NCI-H526 treated with DMSO at 0.1 percent for 48 hours (cell line): ENCODE measurements around the gene PROSER3.
"Not testable (repeated sequence)": the region's sequence is repeated elsewhere in the genome, so short reads cannot be mapped to it uniquely, and the experiment has no call there.

ENCODE experiments used
- DNase-seq: peaks from one replicate; lab custom pipeline; 2025; lab: John Stamatoyannopoulos, UW

Gene PROSER3

DNA sequence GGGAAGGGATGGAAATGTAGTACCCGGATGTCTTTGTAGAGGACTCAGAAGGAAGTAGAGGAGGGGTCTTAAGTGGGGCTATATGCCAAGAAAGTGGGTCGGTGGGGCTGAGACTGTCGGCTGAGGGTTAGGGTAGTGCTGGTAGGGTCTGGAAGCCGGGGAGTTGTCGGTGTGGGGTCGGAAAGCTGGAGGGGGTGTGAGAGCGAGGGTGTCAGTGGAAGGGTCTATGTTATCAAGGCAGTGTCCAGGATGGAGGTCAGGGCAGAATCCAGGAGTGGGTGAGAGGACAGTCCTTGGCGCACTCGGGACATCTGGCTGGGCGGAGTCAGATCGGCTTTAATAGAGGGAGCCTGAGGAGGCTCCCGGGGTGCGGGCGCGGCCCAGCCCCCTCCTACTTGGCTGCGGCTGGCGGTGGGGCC, 2.8 kb upstream of the PROSER3 start:
- no peak for DNase-seq

DNA sequence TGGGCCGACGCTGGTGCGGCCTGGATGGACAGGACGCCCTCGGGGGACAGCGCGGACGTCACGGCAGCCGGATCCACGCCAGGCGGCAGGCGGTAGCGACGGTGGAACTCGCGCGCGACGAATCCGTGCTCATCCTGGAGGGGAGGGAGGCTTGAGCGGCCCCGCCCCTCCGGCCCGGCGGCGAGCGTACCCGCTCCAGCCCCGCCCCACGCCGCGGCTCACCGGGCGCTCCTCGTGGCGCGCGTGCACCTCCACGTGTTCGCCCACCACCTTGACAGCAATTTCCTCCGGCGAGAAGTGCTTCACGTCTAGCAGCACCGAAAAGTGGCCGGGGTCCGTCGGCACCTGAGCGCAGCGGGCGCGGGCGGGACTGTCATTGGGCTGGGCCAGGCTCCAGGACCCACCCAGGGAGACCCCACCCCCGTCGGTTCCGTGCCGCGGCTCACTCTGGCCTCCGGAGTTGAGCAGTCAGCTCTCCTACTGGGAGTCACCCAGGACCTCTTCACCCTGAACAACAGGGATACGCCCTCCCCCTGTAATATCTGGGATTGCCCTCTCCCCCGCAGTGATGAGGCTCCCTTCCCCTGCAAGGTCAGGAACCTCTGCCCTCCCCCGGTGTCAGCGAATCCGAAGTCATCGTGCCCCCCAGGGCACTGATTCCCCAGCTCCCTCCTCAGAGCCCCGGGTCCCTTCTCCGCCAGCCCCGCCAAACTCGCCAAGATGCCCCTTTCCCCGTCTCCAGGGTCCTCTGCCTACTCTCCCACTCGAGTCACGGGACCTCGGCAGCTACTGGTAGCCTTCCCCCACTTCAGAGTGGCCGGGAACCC, 2.2 kb upstream of the PROSER3 start:
- DNase-seq, result no peak

DNA sequence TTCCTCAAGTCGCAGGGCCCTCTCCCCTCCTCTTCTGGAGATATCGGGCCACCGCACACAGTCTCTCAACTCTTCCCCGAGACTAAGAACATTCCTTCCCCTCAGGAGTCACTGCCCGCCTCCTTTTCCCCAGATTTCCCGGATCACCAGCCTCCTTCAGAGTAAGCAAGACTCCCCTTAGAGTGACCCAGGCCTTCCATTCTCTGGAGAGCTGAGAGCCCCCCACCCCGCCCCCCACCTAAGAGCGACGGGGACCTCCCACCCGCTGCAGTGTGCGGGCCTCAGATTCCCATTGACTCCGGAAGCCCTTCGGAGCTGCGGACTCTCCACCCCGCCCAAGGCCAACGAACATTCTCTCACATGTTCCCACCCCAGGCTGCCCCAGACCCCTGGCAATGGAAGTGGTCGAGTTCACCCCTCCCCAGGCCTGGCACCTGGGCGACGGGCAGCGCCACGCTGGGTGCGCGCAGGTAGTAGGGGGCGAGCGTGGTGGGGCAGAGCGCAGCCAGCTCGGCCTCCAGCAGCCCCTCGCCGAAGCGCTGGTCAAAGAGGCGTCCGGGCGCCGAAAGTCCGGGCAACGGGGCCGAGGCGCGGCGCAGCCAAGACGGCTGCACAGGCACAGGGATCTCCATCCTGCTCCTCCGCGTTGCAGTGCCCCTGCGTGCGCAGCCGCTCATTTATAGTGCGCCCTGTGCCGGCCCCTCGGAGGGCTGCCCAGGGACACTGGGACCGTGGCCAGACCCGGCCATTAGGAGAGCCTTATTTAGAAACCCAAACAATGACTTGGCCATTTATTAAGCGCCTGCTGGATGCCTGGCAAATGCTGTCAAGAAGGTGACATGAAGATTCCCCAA, 1.4 kb upstream of the PROSER3 start, which contains the start of gene HSPB6:
Gene HSPB6, minus strand, starts transcription at position 653 of the 854 bp plus-strand sequence. Its CDS starts 21 bp downstream, at position 632.
- no peak for DNase-seq

DNA sequence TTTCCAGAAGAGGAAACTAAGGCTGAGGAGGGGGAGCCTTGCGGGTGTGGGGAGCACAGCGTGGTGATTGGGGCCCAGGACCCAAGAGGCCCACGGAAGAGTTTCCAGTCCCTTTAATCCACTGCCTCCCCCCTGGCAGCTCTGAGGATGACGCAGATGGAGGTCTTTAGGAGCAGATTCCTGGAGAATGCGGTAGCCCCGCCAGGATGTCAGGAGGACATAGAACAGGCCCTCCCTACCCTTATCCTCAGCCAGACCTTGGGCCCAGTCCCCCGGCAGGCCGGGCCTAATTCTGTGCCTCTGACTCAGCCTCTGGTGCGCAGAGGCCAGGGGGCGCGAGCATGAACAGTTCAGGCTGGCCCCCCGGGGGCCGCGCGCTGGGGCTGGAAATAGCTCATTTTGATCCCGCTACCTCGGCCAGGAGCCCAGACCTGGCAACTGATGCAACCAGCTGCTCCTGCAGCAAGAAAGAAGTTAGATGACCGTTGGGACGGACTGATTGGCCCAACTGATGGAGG, 686 bp upstream of the PROSER3 start:
- no peak for DNase-seq

DNA sequence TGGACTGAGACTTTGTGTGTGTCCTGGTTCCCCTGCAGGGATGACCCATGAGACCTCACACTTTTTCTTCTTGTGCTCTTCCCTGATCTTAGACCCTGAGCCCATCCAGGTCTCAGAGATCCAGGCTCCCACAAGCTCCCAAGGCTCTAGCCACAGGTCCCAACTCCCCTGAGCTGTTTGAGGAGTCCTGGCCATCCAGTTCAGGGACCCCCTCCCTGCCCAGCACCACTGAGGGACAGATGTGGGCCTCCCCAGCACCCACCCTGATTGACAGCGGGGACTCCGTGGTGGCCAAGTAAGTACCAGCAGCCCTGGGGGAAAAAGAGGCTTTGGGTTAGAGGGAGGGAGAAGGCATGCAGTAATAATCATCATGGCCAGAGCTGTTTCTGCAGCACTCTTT, 1.7 kb downstream of the PROSER3 start:
- DNase-seq, result no peak

DNA sequence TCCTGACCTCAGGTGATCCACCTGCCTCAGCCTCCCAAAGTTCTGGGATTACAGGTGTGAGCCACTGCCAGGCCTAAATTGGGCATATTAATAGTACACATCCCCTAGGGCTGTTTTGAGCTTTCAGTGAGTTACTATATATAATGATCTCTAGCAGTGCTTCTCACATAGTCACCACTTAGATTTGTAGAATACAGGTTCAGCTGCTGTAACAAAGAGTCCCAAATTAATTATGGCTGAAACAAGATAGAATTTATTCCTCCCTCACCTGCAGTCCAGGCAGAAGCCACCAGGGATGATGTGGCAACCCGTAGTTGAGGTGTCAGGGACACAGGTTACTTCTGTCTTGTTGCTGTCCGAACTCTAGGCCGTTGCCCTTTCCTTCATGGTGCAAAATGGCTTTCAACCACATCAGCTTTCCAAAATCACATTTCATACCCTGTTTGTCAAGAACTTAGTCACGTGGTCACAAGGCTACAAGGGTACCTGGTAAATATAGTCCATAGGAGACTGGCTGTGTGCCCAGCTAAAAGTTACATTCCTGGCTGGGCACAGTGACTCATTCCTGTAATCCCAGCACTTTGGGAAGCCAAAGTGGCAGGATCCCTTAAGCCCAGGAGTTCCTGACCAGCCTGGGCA, 2.9 kb downstream of the PROSER3 start:
- DNase-seq, result no peak

DNA sequence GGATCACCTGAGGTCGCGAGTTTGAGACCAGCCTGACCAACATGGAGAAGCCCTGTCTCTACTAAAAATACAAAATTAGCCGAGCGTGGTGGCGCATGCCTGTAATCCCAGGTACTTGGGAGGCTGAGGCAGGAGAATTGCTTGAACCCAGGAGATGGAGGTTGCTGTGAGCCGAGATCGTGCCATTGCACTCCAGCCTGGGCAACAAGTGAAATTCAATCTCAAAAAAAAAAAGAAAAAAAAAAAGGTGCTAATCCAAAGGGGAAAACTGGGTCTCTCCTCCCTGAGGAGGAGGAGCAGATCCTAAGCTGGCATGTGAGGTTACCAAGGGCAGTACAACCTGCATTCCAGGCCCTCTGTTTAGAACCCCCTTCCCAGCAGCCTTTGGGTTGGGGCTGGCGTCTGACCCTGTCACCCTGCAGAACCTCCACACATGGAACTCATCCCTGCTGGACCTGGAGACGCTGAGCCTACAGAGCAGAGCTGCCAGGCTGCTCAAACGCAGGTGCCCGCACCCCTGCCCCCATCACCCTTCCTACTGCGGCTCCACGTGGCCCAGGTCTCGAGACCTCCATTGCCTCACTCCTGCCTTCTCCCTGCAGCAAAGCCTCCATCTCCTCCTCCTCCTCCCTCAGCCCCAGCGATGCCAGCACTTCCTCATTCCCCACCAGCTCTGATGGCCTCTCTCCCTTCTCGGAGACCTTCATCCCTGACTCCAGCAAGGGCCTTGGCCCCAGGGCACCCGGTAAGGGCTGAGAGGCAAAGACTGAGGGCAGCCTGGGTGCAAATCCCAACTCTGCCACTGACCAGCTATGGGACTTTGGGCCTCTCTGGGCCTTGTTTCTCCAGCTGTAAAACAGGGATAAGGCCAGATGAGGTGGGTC, 6.7 kb downstream of the PROSER3 start:
- no peak for DNase-seq

DNA sequence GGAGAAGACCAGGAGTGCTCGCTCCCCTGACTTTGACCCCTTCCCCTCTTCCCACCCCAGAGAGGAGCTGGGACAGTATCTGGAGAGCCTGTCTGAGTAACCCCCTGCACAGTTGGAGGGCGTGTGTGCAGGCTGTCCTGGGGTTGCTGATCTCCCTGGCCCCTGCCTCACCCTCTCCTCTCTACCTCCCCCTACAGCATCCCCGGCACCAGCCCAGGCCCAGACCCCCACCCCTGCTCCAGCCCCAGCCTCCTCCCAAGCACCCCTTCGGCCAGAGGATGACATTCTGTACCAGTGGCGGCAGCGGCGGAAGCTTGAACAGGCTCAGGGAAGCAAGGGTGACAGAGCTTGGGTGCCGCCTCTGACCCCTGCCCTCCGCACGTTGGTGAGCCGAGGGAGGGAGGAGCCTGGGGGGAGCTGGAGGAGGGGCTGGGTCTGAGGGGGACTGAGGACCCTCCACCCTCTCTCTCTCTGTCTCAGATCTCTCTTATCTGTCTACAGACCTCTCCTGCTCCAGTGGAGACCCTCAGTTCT, 8.7 kb downstream of the PROSER3 start:
- DNase-seq, result no peak

DNA sequence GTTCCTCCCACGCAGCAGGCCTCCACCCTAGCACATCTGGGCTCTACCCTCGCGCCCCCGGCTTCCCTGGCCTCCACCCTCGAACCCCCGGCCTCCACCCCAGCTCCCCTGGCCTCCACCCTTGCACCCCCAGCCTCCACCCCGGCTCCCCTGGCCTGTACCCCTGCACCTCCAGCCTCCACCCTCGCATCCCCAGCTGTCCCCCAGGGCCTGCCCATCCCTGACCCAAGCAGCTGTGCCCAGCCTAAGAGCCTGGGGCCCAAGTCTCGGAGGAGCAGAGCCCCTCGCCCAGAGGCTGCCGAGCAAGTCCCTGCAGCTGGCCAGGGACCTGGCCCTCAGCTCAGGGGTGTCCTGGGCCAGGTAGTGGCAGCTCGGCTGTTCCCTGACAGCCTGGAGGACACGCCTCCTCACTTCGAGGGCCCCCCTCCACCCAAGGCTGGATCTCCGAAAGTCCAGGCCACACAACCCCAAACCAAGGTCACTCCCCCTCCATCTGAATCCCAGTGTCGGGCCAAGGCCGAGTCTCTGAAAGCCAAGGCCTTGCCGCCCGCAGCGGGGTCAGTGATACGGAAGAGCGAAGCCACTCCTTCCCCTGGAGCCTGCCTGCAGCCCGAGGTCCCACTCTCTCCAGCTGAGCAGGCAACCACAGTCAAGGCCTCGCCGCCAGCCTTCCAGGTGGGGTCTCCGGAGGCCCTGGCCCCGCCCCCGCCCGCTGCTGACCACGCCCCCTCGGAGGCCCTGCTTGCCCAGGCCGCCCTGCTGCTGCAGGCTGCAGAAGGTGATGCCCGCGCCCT, 9.5 kb downstream of the PROSER3 start:
- peak; percentile 31 for DNase-seq

DNA sequence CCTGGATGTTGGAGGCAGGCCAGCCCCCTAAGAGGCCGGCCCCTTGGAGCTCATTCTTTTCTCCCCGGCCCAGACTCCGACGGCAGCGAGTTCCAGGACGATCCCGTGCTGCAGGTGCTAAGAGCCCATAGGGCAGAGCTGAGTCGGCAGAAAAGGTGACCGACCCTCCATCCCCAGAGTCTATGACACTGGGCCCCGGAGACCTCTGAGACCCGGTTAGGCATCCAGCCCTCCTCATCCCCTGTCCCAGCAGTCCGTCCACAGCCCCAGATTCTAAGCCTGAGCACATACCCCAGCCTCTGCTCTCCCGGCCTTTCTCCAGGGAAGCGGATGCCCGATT, 10.1 kb downstream of the PROSER3 start:
- DNase-seq, result no peak

DNA sequence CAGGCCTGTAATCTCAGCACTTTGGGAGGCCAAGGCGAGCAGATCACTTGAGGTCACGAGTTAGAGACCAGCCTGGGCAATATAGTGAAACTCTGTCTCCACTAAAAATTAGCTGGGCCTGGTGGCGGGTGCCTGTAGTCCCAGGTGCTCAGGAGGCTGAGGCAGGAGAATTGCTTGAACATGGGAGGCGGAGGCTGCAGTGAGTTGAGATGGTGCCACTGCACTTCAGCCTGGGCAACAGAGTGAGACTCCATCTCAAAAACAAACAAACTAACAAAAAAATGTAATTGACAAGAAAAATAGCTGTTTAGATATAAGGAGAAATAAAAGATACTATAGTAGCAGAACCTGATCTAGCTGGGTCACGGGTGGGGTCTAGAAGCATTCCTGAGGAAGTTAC, 14.4 kb downstream of the PROSER3 start:
- DNase-seq, result not testable (repeated sequence)

DNA sequence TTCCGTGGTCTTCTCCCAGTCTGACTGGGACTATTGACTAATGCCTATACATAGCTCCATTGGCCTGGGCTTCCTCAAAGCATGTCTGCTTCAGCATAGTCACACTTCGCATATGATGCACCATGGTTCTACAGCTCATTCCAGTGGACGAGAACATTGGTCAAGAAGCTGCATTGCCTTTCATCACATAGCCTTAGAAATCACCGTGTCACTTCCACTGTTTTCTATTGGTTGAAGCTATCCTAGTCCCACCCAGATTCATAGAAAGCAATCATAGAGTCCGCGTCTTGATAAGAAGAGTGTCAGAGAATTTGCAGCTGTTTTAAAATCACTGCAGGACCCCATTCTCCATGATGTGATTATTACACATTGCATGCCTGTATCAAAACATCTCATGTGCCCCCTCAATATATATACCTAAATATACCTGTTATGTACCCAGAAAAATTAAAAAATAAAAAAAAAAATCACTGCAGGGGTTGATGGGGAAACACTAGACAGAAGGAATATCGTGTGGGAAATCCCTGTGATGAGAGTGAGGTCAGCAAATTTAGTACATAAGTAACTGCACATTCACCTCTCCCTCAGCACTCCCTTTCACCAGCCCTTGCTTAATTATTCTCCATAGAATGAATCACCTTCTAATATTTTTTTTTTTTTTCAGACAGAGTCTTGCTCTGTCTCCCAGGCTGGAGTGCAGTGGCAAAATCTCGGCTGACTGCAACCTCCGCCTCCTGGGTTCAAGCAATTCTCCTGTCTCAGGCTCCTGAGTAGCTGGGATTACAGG, 15.2 kb downstream of the PROSER3 start:
- DNase-seq, result no peak

DNA sequence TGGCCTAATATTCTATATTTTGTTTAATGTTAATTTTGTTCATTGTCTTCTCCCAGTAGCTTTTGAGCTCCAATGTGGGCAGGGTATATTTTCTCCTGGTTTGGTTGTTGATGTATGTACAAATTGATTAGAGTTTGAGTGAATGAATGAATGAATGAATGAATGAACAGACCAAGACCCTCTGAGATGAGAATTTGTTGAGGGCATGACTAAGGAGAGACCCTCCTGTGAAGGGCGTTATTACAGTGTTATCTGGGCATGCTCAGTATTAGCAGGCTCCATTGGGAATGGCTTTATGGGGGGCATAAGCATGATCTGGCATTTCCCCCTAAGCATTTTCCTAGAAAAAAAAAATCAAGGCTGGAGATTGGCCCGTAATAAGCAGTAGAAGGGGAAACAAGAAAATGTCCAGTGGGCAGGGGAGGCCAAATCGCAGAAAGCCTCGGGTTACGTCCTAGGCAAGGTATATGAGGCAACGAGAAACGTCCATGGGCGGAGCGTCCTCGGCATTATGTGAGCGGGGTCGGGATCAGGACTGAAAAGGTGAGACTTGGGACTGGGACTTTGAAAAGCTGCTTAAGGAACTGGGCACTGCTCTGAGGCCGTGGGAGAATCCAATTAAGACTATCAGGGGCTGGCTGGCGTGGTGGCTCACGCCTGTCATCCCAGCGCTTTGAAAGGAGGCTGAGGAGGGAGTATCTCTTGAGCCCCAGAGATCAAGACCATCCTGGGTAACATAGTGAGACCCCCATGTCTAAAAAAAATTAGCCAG, 16.5 kb downstream of the PROSER3 start:
- DNase-seq, result peak; percentile 36

DNA sequence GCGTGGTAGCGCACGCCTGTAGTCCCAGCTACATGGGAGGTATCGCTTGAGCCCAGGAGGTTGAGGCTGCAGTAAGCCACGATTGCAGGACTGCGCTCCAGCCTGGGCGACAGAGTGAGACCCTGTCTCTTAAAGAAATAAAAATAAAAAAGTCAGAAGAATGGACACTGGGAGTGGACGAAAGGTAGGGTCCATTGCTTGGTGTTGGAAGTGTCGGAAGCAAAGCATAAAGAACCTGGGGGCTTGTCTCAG, 17.0 kb downstream of the PROSER3 start:
- no peak for DNase-seq

DNA sequence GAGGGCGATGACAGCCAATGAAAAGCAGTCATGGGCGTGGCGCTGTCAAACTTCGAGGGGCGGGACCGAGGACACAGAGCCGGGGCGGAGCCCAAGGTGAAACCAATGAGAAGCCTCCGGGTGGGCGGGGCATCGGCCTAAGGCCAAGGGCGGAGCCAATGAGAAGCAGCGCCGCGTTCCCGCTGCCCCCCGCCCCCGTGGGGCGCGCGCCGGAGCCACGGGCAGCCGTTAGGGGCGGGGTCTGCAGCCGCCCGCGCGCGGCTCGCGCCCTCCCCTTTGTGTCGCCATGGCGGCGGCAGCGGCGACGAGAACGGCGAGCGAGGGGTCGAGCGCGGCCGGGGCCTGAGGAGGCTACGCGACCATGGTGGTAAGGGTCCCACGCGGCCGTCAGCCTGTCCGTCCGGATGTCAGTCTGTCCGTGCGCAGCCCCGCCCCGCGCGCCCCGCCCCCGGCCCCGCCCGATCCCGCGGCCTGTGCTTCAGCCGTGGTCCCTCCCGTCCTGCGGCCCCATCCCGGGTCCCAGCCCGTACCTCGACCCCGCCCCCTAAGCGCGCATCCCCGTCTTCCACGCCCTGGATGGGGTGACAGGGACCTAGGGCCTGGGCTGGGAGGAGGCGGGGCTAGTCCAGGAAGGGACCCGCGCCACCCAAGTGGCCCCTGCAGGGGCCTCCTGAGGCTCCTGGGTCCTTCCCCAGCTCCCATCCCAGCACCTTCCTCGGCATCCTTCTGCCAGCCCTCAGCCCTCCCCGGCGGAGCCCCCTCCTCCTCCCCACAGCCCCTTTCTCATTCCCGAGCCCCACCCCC, 17.5 kb downstream of the PROSER3 start, which contains the start of gene ARHGAP33:
Gene ARHGAP33, plus strand, starts transcription at position 267 of the 804 bp plus-strand sequence. Its CDS starts 95 bp downstream, at position 362.
- DNase-seq, result peak; percentile 98

DNA sequence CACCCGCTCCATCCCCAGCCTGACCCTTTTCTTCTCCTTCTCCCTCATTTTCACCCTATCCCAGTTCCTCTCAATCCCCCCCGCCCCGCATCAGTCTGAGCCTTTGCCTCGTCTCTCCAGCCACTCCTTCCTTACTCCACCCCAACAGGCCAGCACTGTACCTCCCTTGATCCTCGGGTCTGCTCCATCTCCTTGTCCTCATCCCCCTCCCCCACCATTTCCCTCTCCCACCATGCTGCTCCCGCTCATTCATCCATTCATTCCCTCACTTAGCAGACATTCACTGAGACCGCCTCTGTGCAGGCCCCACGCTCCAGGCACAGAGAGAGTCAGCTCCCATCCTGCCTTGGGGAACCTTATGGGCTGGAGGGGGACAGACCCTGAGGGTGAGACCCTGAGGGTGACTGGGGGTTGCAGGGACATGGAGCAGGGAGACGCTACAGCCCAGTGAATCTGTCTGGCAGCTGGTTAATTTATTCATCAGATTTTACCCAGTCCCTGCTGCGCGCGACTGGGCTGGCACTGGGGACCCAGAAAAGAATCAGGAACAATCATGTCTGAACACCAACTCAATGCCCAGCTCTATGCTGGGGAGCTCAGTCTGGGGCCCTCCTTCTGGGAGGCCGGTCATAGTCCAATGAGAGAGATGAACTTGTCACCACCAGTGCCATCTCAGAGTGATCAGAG, 18.3 kb downstream of the PROSER3 start:
- no peak for DNase-seq

DNA sequence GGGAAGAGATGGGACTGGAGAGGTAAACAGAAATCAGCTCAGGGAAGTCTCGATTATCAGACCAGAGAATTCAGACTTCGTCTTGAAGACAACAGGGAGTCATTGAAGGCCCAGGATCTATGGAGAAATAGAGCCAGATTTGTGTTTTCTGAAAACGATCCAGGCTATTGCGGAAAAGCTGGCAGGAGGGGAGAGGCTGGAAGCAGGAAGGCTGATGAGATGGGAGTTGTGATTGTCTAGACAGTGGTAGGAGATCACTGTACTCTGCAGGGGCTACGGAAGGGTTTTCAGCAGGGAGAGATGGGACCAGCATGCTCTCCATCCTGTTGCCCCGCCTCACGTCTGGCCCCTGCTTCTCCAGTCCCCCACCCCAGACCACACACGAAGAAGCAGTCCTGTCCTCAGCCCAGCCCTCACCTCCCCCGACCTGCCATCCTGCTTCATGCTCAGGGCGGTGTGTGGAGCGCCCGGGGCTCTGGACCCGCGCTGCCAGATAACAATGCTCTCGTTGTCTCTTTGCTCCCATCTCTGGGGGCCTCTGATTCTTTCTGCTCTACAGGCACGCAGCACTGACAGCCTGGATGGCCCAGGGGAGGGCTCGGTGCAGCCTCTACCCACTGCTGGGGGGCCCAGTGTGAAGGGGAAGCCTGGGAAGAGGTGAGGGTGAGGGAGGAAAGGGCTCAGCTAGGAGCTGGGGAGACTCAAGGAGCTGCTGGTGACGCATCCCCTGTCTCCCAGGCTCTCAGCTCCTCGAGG, 19.3 kb downstream of the PROSER3 start:
- no peak for DNase-seq
